HG02763 (cell line): ENCODE results near the gene ZFHX3.

Experiments
- ATAC-seq: cut with Tn5 transposase; IDR thresholded peaks from one replicate; pipeline ENCODE4 v1.9.1; 2021; ENCODE audit warnings: mild to moderate bottlenecking, moderate library complexity; ENCODE audit not compliant: unreplicated experiment

ZFHX3 gene

DNA sequence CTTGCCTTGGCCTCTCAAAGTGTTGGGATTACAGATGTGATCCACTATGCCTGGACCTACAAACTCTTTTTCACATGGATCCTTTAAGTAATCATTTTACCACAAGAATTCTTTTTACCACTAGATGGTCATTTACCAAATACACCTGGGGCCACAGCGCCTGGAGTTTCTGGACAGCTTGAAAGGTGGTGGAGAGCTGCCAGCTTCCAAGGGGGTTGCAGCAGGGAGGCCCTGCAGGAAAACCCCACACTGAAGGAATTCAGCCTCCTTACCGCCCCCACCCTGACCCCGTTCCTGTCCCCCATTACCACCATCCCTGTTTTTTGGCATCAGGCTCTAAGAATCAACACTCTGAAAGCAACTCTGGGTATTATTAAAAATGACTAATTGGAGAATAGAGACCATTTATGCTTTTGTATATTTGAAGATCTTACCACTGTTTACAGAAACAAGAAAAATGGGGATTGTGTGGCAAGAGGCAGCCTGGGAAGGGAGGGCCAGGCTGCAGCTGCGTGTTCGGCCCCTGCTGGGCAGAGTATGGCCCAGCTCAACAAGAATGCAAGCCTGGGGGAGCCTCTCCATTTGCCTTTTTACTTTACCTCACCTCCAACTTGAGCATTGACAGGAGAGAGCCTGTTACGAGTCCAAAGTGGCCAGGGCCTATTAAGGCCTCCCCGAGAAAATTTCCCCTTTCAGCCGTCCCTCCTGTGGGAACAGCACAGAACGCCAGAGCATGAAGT is 209.9 kb downstream of the ZFHX3 start:
- no peak for ATAC-seq

DNA sequence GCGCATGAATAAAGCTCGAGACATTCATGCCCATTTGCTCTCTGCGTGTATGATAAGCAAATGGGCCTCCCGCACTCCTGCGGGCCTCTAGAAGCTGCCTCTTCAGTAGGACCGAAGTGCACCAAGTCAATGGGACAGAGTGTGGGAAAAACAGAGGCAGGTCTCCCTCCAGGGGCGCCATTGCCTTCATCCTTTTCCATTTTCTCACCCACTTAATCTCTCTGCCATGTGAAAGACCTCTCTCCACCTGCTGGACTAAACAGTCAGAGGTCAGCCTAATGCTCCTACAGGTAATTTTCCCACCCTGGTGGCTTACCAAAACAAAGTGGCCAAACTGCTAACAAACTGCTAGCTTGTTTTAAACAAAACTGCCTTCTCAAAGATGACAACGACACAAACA is 210.9 kb downstream of the ZFHX3 start:
- ATAC-seq, result no peak

DNA sequence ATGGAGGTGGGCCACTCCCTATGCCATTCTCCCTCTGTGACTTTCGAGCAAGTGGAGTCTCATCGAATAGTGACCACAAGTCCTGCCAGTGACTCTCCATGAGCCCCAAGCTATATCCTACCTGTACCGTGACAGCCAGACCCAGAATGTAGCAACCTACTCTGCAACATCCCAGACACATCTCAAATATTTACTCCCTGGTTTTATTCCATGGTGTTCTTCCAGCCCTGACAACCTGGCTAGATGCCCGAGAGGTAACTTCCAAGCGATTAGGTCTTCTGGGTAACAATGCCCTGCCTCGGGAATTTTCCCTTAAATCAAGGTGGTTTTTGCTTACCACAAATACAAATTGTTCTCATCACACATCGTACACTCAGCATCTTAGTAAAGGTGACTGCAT is 211.7 kb downstream of the ZFHX3 start:
- ATAC-seq, result no peak

DNA sequence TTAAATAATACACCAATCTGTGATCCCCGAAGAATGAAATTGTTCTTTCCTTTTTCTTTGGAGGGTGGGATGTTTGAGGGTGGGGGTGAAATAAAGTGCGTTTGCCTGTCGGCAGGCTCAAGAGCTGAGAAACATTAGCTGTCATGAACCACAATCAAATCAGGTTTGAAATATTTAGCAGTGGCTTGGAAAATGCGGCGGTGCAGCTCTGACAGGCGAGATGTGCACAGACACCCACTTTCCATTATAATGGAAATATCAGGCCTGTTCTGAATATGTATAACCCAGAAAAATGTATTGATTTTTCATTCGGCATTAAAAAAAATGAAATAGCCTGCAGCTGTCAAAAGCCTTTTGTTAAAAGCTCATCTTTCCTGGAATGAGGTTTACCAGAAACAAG is 212.8 kb downstream of the ZFHX3 start:
- no peak for ATAC-seq

DNA sequence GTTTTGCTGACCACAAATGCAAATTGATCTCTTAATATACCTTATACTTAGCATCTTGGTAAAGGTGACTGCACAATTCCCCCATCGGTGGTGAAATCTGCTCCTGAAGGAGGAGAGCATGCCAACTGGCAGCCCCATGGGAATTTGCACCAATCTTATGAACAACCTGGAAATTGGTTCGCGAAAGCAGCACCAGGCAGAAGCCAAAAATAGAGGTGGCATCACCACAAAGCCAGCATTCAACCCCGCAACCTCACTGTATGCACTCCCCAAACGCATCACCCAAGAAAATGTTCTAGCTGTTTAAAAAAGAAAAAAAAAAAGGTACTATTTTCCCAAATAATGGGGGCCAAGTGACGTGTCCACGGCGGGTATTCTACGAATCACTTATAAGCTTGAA is 213.4 kb downstream of the ZFHX3 start:
- no peak for ATAC-seq

DNA sequence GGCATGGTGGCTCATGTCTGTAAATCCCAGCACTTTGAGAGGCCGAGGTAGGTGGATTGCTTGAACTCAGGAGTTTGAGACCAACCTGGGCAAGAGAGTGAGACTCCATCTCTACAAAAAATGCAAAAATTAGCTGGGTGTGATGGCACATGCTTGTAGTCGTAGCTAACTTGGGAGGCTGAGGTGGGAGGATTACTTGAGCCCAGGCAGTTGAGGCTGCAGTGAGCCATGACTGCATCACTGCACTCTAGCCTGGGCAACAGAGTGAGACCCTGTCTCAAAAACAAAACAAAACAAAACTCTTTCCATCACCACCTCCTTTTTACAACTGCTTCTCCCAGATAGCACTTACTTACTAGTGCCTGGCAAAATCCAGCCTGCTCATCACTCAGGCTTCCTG is 214.0 kb downstream of the ZFHX3 start:
- ATAC-seq, result no peak

DNA sequence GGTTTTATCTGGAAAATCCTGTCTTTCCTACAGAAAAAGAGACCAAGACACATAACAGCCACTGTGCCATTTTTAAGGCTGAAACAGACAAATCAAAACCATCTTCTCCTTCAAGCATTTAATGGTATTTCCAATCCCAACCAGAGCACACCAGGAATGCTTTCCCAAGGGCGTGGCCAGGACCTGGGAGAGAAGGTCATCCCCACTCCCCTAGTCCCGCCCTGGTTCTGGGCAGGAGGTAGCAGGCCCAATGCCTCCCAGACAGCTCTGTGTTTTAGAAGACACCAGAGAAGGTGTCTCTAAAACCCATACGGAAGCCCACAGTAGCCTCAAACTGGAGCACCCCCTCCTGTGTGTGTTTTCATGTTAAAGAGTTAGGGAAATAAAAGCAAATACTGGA is 214.4 kb downstream of the ZFHX3 start:
- ATAC-seq, result no peak

DNA sequence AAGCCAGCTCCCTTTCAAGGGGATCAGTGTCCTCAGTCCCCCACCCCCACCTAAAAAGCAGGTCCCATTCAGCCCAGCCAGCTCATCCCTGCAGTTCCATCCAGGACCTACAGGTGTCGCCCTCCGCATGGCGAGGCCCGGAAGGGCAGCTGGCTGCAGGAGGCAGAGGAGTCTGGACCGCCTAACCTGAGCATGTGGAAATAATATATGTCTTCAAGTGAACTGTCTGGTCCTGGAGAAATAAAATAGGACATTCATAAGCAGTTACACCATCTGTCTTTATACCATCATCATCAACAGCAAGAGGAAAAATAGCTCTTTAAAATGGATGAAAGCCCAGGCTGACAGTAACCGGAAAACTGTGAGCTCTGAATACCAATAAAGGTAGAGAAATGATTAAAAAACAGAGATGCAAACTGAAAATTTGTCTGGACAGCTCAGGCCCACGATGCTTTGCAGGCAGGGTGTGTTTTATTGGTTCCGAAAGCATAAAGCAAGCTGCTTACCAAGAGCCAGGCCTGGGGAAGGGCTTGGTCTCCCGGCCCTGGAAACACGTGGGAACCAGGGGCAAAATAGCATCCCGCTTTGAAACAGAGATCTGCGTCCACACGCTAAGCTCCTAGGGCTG is 215.2 kb downstream of the ZFHX3 start:
- ATAC-seq, result no peak

DNA sequence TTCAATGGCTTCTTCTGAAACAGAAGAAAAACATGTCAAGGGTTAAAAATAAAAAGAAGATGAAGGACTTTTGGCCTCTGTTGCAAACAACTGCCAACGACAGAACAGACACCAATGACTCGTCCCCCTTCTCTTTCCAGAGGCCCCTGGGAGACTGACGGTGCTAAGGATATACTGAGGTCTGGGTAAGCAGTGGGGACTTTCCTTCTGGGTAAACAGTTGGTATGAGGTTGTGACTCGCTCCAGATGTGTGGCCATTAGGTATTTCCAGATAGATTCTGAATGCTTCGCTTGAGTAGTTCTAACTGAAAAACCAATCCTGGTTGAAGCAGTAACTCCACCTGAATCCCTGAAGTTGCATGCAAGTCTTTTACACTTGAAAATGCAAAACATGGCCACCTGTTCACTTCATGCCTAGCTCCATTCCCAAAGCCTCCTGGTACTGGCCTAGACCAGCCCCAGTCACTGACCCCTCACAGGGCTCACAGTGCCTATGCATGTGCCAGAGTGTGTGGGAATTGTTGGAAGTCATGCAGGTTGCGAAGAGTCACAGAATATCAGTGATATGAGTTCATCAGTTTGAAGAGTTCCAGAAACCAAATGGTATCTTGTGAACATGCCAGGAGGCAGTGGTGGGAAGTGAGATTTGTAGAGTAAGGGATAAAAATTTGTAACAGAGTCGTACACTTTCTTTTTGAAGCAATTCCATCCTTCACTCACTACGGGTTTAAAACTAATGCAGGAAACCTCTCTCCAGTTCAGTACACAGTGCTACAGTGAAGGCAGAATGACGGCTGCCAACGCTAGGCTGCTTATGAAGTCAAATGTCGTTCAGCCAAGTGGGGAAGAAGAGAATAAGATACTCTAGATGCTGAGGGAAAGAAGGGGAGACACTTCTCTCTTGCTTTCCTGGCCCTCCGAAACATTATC is 217.8 kb downstream of the ZFHX3 start:
- ATAC-seq, result no peak

DNA sequence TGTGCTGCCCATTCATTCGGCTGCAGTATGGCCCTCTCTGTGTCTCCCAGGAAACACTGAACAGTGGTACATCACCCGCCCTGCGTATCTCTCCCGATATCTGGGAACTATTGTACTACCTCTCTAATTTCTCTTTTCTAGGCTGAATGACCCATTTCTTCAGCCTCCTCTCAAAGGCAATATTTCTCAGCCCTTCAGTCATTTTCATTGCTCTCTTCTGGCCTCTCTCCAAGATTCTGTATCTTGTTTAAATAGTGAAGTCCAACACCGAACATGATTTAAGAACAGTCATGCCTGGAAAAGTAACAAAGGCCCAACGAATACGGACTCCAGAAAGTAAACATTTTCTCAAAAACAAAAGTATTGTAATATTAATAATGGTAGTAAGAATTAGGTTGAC is 220.1 kb downstream of the ZFHX3 start:
- no peak for ATAC-seq

DNA sequence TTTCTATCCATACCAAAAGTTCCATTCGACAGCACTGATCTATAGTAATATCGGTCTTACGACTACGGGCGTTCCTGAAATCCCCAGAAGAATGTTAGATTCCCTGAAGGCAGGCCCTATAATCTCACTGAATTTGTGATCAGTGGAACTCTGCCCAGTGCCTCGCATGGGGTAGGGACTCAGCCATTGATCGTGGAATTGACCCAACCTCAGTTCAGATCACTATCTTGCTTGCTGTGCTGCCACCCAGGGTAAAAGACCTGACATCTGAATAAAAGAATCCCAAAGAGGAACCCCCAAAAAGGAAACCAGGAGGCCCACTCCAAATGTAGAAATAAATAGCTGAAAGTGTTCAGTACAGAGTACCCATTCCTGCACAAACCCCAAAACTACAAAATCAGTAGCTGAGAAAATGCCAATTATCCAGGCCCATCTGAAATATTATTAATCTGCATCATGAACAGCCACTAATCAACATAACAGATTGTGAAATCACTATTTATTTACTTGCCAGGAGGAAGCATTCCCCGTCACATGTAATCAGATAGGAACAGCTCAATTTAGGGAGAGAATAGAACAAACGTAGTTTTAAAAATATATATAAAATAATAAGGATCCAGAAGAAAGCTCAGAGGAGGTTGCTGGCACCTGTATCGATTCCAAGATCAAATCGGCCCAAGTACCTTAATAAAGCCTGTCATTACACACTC is 221.9 kb downstream of the ZFHX3 start:
- no peak for ATAC-seq

DNA sequence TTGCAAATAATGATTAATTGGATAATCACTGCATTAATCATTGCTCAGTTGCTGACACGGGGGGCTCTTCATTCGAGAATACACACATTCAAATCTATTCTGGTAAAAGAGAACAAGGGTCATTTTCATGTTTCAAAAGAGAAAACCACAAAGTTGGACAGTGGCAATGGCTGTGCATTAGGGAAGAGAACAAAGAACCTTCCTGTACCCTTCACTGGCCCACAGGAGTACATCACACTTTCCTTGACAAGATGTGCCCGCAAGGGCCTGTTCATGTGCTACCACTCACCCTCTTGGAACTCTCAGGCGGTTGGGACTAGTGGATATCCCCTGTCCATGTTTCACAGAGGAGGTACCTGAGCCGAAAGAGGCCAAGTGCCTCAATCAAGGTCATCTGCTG is 223.2 kb downstream of the ZFHX3 start:
- ATAC-seq, result no peak

DNA sequence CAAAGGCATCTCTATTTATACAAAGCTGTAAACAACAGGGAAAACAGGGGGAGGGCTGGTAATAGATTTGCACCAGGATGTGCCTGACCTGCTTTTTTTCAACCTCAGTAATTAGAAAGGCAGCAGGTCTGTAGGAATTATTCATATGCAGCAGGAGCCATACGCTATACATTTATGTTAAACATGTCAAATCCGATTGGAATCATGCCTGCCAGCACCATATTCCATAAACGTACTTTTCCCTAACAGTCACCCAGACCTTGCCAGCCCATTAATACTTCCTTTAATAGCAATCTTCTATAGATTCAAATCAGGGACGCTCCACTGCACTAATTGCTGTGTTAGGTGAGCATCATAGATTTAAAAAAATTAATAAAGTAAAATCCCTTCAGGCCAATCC is 223.9 kb downstream of the ZFHX3 start:
- ATAC-seq, result no peak

DNA sequence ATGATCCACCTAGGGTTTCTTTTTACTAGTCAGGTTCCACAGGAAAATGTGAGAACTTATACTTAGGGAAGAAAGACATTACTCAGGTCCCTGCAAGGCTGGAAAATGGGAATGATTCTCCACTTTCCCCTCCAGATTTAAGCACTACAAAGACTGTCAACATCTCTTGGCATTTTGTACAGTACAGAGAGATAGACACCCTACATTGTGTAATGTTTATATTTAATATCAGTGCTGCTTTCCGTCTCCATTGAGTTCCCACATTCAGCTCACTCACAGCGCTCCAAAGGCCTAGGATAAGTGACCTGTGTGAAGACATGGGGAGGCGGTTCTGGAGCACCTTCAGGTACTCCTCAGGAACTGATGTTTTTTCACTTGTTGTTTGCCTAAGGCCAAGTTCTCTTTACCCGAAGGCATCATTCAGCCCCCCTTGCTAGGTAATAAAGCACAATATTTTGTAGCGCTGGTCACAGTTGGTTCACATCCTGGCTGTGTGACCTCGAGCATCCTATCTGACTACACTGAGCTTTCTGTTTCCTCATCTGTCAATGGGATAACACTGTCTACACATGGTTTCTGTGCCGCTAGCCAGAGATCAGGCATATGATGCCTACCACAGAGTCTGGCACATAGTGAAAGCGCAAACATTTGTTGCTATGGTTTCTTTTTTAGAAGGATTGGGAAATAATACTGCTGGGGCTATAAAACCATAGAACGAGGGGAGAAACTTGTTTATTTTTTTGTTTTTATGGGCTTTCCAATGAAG is 226.6 kb downstream of the ZFHX3 start:
- no peak for ATAC-seq

DNA sequence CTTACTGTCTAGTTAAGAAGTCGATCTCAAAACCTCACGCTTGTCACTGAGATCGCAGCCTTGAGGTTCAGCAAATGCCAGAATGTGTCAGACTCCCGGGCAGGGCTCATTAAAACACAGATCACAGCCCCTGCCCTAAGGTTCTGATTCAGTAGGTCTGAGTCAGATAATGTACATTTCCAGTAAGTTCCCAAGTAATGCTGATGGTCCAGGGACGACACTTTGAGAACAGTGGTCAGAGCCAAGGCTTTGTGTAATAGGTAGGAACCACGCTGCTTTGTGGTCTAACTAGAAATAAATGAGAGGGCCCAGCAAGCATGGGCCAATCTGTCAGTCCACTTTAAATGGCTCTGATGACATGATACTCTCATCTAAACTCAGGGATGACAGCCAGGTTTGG is 228.6 kb downstream of the ZFHX3 start:
- no peak for ATAC-seq

DNA sequence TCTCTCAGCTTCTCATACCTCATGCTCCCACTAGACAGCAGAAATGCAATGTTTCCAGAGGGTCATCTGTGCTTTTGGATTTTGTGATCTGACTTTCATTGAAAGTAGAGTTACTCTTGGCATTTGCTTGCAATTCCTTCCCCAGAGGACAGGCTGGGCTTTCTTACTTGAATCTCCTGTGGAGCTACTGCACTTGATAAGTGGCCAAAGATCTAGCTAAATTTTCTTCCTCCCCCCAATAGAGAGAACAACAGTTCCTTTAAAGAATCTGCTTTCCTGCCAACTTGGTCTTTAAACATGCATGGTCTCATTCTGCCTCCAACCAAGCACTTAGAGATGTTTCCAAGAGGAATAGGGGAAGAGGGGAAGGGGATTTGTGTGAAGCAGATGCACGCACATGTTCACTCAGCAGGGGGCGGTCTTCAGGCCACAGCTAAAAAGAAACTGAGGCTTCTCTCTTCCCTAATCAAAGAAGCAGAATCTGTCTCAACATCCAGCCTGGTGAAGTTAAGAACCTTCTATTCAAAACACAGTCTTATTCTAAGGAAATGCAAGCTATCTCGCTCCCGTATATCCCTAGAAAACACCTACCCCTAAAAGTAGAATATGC is 229.6 kb downstream of the ZFHX3 start:
- no peak for ATAC-seq

DNA sequence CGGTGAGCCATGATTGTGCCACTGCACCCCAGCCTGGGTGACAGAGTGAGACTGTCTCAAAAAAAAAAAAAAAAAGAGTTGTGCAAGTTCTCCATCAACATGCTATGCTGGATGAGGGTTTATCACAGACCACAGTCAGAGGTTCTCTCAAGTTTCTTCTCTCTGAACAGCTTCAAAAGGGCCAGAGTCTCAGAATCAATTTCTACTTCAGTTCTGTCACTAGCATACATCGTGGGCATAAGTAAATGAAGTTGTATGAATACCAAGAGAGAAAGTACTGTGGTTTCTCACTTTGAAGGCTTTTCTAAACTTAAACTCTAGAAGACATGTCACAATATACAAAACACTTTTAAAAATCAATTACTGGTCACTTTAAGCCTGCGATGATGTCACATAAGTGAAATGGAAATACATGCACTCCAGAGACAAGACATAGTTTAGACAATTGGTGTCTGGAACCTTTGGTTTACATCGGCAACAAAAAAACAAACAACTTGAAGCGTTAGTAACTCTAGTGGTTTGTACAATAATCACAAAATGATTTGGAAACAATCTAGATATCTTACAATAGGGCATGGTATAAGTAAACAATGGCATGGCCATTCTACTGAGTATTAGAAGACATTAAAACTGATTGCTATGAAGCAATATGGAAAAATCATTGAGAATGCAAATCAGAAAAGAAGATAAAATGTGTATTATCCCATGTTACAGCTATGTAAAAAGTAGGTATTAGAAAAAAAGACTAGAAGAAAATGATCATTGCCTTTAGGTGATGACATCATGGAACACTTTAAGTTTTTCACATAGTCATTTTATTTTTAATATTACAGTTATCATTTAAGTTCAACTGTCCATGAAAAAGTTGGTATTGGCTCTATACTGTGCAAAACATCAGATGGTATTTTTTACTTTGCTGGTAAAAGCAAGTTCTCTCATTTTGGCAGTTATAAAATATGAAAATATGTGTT is 232.3 kb downstream of the ZFHX3 start:
- ATAC-seq, result no peak

DNA sequence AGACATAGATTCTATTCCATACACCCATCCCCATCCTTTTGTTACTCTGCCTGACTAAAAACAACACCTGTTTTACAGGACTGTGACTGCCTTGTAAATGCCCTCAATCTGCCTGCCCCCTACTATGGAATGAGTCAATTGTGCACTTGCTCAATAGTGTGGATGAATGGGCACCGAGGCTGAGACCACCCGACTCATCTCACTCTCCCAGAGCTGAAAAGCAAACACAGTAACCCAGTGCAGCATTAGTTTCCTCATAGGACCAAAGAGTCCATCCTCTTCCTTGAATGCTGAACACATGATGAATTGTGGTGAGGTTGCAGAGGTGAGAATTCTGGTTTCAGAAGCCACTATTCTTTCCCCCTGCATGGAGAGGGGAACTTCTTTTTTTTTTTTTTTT is 233.7 kb downstream of the ZFHX3 start:
- ATAC-seq, result no peak

DNA sequence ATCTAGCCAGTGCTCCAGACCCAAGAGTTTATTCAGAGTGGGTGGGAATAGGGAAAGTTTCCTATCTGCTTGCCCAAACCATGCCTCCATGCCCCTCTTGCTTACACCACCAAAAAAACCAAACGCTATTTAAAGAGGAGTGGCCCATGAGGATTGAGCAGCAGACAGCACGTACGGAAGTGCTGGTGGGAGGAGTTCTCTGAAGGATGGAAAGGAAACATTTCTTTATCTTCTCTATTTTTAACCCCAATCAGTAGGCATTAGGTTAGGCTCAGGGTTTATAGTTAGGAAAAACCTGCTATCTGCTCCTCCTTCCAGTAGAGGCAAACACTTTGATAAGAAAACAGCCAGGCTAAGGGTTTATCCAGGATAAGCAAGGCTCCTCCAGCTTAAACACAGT is 235.3 kb downstream of the ZFHX3 start:
- no peak for ATAC-seq
